Prostate gland (tissue), 2 donors: ENCODE results near the gene RBM18. TPM values are rescaled to one million over a fixed set of nuclear protein-coding genes. Genes with fewer than 3 reads are reported as not detected.

Experiments
- DNase-seq: peaks from one replicate; pipeline ENCODE4 v3.0.0-alpha.2; 2019; ENCODE audit warnings: low spot score
- H3K27ac ChIP-seq, 2 donors: fragments of 200-600 bp; sonication (generic); 2 replicates each; pipeline ENCODE4 v1.5.1; 2017 to 2019
- H3K27me3 ChIP-seq: fragments of 200-600 bp; sonication (generic); replicated peaks from 2 replicates; pipeline ENCODE4 v1.5.1; 2019; ENCODE audit not compliant: insufficient read depth
- H3K36me3 ChIP-seq, 2 donors: fragments of 200-600 bp; sonication (generic); 1 replicate in 1 of 2; 2 replicates in 1 of 2; pipeline versions ENCODE4 v1.5.1 to v1.8.1; 2017 to 2019
- H3K4me1 ChIP-seq: fragments of 200-600 bp; sonication (generic); replicated peaks from 2 replicates; pipeline ENCODE4 v1.5.1; 2019
- H3K4me3 ChIP-seq, 2 donors: fragments of 200-600 bp; sonication (generic); 2 replicates each; pipeline ENCODE4 v1.5.1; 2017 to 2019
- H3K9me3 ChIP-seq: fragments of 200-600 bp; sonication (generic); 2 replicates; pipeline ENCODE4 v1.5.1; 2017
- POLR2A ChIP-seq: fragments of 450-650 bp; IDR thresholded peaks from one replicate; pipeline ENCODE4 v1.6.1; 2016; ENCODE audit warnings: antibody characterized with exemption, mild to moderate bottlenecking
- POLR2AphosphoS5 ChIP-seq: sonication (generic); formaldehyde crosslinking; IDR thresholded peaks from one replicate; pipeline ENCODE4 v1.6.1; 2017; ENCODE audit warnings: antibody characterized with exemption
- WGBS: methylation state at CpG from one replicate; pipeline ENCODE4 v1.1.5; 2018; 5-methylcytosine and 5-hydroxymethylcytosine counted together
- intact Hi-C: fragments of 100-400 bp; cut with DNase I; formaldehyde crosslinking; loops from one replicate; pipeline ENCODE4 v1.14.2; 2022
- total RNA-seq, 2 donors: library from RNA; depleted of rRNA; stranded (reverse); fragments of >200 nt; gene quantifications; one replicate each; pipeline ENCODE4 v1.1.0, GENCODE V29; 2016
- TF ChIP-seq, protein P1 (sequence below), 4 experiments: fragments of 200-600 bp in 2 of 4; fragments of 450-650 bp in 2 of 4; sonication (generic) in 2 of 4; IDR thresholded peaks; 1 replicate in 3 of 4; 2 replicates in 1 of 4; pipeline ENCODE4 v1.5.1; 2016 to 2019; ENCODE audit warnings: antibody characterized with exemption in 4 of 4, mild to moderate bottlenecking in 2 of 4, moderate library complexity in 2 of 4

RBM18 gene
- total RNA-seq, 2 donors from 2014 or later: 8.8 to 20.3 TPM

DNA sequence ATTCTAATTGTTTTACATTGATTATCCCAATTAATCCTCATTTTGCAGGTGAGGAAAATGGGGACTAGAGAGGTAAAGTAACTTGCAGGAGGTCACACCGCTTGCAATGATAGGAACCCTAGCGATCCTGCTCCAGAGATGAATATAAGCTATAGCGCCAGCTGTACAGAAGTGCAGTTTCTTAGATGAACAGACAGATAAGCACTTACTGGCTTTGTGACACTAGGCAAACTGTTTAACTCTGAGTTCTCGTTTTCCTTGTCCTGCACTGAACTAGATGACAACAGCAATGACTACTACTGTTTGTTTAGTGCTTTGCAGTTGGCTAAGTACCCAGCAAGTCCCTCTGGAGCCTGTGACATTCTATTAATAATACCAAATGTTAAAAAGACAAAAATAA lies 47.0 kb downstream of the RBM18 start:
- Histone ChIP-seq H3K9me3 (no peaks in the 10 kb centered on the region), H3K4me3 (no peak overlapping the region), H3K4me1 (no peaks in the 10 kb centered on the region), H3K36me3 (no peaks in the 10 kb centered on the region), H3K27ac (no peak overlapping the region), H3K27me3 (peaks cover 18% of the 10 kb centered on the region)
- DNase-seq: no peak
- intact Hi-C loops: no loop called here
- 36% methylated on average over 4 of the region's 4 CpGs for WGBS
- TF ChIP-seq POLR2A (no peak), POLR2AphosphoS5 (peak; percentile 12)
- TF ChIP-seq, protein P1, sequence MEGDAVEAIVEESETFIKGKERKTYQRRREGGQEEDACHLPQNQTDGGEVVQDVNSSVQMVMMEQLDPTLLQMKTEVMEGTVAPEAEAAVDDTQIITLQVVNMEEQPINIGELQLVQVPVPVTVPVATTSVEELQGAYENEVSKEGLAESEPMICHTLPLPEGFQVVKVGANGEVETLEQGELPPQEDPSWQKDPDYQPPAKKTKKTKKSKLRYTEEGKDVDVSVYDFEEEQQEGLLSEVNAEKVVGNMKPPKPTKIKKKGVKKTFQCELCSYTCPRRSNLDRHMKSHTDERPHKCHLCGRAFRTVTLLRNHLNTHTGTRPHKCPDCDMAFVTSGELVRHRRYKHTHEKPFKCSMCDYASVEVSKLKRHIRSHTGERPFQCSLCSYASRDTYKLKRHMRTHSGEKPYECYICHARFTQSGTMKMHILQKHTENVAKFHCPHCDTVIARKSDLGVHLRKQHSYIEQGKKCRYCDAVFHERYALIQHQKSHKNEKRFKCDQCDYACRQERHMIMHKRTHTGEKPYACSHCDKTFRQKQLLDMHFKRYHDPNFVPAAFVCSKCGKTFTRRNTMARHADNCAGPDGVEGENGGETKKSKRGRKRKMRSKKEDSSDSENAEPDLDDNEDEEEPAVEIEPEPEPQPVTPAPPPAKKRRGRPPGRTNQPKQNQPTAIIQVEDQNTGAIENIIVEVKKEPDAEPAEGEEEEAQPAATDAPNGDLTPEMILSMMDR (IDR thresholded peaks at IDR 0.05): no peak

DNA sequence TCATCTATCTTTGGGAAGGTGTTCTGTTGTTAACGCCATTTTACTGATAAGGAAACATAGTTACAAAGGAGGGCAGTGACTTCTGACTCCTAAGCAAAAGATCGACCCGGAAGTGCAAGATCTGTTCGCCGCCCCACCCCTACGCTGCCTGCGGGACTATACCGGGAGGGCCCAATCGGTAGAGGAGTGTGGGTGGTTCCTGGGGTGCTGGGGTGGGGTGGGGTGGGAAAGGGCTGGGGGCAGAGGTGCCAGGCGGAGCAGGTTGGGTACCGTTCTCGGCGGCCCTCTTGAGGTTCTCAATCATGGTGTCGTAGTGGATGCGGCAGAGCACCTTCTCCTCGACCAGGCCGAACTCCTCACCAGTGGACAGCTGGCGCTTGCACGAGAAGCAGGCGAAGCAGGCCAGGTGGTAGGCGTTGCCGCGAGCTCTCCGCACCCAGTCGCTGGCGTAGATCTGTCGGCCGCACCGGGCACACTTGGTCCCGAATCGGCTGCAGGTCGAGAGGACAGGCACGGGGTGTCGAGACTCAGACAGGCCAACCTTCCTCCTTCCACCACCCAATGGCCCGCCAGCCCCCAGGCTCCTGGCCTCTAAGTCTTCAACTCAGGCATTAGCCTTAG lies 47.7 kb downstream of the RBM18 start:
- DNase-seq: no peak
- H3K36me3 ChIP-seq: no peaks in the 10 kb centered on the region
- TF ChIP-seq, protein P1 (IDR thresholded peaks at IDR 0.05): no peak
- TF ChIP-seq POLR2A (no peak), POLR2AphosphoS5 (no peak)
- no peak overlapping the region for H3K27ac ChIP-seq
- no peaks in the 10 kb centered on the region for H3K4me1 ChIP-seq
- H3K9me3 ChIP-seq: no peaks in the 10 kb centered on the region
- intact Hi-C loops: no loop called here
- WGBS: 38% methylated on average over 31 of the region's 35 CpGs
- peaks cover 18% of the 10 kb centered on the region for H3K27me3 ChIP-seq
- H3K4me3 ChIP-seq: no peak overlapping the region

DNA sequence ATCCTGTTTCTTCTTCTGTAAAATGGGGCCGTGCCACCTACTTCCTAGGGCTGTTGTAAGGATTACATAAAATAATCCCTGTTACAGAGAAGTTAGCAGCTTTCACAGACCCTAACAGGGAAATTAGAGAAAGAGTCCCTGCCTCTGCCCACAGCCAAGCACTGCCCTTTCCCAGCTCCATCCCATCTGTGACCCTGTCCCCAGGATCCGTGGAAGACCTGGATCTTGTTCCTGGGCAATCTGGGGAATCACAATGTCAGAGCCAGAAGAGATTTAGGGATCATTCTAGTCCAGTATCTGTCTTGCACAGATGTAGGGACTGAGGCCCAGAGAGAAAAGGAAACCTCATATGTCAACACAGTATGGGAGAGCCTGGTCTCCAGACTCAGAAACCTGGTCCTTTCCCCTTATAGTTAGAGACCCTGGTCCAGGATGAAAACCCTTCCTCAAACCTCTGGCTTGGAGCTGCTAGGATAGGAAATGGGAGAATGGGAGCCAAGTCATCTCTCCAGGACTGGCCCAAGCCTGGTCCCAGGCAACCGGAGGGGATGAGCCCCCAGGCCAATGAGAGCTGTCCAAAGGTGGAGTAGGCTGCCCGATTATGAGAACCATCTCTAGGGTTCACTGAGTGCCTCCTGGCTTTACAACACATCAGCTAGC lies 48.4 kb downstream of the RBM18 start:
- TF ChIP-seq, protein P1 (IDR thresholded peaks at IDR 0.05): no peak
- no peak for TF ChIP-seq POLR2AphosphoS5
- TF ChIP-seq POLR2A: no peak
- H3K27ac ChIP-seq: no peak overlapping the region
- H3K27me3 ChIP-seq: peaks cover 18% of the 10 kb centered on the region
- H3K9me3 ChIP-seq: no peaks in the 10 kb centered on the region
- no peak for DNase-seq
- intact Hi-C loops: no loop called here
- no peaks in the 10 kb centered on the region for H3K4me1 ChIP-seq
- no peak overlapping the region for H3K4me3 ChIP-seq
- no peaks in the 10 kb centered on the region for H3K36me3 ChIP-seq
- 68% methylated on average over 4 of the region's 4 CpGs for WGBS

DNA sequence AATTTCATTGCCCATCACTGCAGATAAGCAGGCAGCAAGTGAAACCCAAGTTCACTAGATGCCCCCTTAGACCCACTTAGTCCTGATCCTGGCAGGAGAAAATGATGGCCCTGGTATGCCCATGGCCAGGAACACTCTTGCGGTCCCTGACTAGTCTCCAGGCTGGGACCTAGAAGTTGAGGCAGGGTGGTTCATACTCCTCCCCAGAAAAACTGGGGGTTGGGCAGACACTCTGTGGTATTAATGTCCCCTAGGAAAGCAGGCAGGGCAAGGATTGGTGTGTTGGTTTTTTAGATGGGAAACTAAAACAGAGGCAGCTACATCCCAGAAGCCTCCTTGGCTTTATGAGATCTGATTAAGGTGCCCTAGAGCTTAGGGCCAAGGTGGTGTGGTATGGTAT lies 49.0 kb downstream of the RBM18 start:
- Histone ChIP-seq H3K4me3 (no peak overlapping the region), H3K4me1 (no peaks in the 10 kb centered on the region), H3K27ac (no peak overlapping the region), H3K27me3 (peaks cover 16% of the 10 kb centered on the region), H3K9me3 (no peaks in the 10 kb centered on the region), H3K36me3 (no peaks in the 10 kb centered on the region)
- intact Hi-C loops: no loop called here
- WGBS: 67% methylated on average over 1 of the region's 1 CpG
- DNase-seq: no peak
- TF ChIP-seq, protein P1 (IDR thresholded peaks at IDR 0.05): no peak
- TF ChIP-seq POLR2AphosphoS5 (no peak), POLR2A (no peak)

DNA sequence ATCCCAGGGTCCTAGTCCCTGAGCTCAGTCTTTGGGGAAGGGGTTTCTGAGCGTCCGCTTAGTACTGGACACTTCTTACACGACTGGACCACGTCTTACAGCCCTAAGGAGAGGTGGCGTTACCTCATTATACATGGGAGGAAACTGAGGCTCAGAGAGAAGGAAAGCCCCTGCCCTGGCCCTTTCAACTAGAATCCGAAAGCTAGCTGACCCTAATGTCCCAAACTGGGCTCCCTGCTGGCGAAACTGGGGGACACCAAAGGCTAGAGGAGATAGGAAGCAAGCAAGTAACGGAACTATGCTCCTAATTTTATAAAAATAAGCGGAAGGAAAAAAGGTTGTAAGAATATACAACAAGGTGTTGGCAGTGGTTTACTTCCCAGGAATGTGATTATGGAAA lies 50.1 kb downstream of the RBM18 start:
- intact Hi-C loops: no loop called here
- no peaks in the 10 kb centered on the region for H3K4me1 ChIP-seq
- no peaks in the 10 kb centered on the region for H3K9me3 ChIP-seq
- no peaks in the 10 kb centered on the region for H3K36me3 ChIP-seq
- H3K27ac ChIP-seq: no peak overlapping the region
- H3K4me3 ChIP-seq: peak overlapping the region in 1 of 2 donors; percentile 27
- peaks cover 9% of the 10 kb centered on the region for H3K27me3 ChIP-seq
- TF ChIP-seq POLR2AphosphoS5 (no peak), POLR2A (no peak)
- TF ChIP-seq, protein P1 (IDR thresholded peaks at IDR 0.05): no peak
- 38% methylated on average over 9 of the region's 9 CpGs for WGBS
- no peak for DNase-seq
